Measurements from ENCODE around the gene VSNL1.

VSNL1 gene

DNA sequence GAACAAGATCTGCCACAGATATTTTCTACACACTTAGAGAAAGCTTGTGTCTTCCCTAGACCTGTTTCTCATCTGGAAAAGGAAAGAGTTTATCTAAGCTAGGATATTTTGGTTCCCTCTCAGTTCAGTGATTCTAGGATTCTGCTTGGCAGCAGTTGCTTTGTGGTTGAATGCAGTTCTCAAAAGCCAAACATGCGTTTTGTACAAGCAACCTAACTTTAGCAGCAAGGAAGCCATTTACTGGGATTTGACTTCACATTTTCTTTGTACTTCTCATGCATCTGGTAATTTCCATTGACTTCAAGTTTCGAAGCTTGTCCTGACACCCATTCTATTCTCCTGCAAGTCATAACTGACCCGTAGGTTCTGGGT lies 33.3 kb downstream of the VSNL1 start:
- no peaks in the 10 kb centered on the region for H3K36me3 ChIP-seq (ENCODE audit: control insufficient read depth in 2 of 2, insufficient read depth in 1 of 2, low read length in 2 of 2)
- TF ChIP-seq ZNF629 (tag by site-specific recombination; IDR thresholded peaks at IDR 0.05) (no peak), ZNF146 (tag by site-specific recombination; IDR thresholded peaks at IDR 0.05) (no peak), ZNF341 (tag by site-specific recombination; IDR thresholded peaks at IDR 0.05; ENCODE audit: low read depth) (no peak), ZNF155 (tag by site-specific recombination; IDR thresholded peaks at IDR 0.05) (no peak), ZNF138 (tag by site-specific recombination; IDR thresholded peaks at IDR 0.05; ENCODE audit: borderline replicate concordance) (no peak), REPIN1 (tag by site-specific recombination; IDR thresholded peaks at IDR 0.05; ENCODE audit: low read depth) (no peak), ZNF654 (tag by site-specific recombination; IDR thresholded peaks at IDR 0.05; ENCODE audit: low read depth) (no peak), ZNF76 (tag by site-specific recombination; IDR thresholded peaks at IDR 0.05; ENCODE audit: borderline replicate concordance, low read depth) (no peak), ZNF768 (tag by site-specific recombination; IDR thresholded peaks at IDR 0.05) (no peak)
- TF ChIP-seq, protein P1, sequence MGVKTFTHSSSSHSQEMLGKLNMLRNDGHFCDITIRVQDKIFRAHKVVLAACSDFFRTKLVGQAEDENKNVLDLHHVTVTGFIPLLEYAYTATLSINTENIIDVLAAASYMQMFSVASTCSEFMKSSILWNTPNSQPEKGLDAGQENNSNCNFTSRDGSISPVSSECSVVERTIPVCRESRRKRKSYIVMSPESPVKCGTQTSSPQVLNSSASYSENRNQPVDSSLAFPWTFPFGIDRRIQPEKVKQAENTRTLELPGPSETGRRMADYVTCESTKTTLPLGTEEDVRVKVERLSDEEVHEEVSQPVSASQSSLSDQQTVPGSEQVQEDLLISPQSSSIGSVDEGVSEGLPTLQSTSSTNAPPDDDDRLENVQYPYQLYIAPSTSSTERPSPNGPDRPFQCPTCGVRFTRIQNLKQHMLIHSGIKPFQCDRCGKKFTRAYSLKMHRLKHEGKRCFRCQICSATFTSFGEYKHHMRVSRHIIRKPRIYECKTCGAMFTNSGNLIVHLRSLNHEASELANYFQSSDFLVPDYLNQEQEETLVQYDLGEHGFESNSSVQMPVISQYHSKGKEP (tag by site-specific recombination; IDR thresholded peaks at IDR 0.05), result no peak
- H3K4me3 ChIP-seq (ENCODE audit: low read depth, low read length), result no peak overlapping the region
- no peaks in the 10 kb centered on the region for H3K9me3 ChIP-seq (ENCODE audit: control insufficient read depth, insufficient read depth, low read depth, low read length)
- ChIA-PET CTCF (interaction anchor here (0.6 to 2.2 kb wide), 4 partner anchors 49 to 965 kb away, joined by 3 to 6 read pairs (median 4); no protein-coding TSS in a partner anchor), POLR2A (no interaction called here)
- no peak overlapping the region for H3K27ac ChIP-seq (ENCODE audit: extremely low read depth, low read depth, low read length)
- no peaks in the 10 kb centered on the region for H3K4me1 ChIP-seq (ENCODE audit: control insufficient read depth, insufficient read depth, low read length)

DNA sequence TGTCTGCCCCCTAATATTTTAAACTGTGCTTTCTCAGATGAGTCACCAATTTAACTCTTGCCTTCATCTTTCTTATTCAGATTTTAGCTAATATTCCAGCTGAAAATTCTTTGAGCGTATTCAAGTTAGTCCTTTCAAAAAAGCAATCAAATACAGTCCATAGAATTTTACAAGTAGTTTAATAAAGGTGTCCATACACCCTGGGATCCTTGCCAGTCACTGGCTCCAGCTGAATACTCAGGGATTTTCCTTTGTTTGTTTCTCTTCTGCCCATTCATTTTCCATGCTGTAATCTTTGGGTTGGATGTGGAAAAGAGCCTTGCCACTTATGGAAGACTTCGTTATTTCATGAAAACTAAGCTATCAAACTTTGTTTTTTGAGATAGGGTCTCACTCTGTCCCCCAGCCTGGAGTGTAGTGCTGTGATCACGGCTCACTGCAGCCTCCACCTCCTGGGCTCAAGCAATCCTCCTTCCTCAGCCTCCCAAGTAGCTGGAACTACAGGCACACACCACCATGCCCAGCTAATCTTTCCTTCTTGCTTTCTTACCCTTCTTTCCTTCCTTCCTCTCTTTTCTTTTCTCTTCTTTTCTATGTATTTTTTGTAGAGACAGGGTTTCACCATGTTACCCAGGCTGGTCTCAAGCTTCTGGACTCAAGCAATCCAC lies 34.0 kb downstream of the VSNL1 start:
- TF ChIP-seq ZNF626 (tag by site-specific recombination; IDR thresholded peaks at IDR 0.05) (no peak), WT1 (tag by site-specific recombination; IDR thresholded peaks at IDR 0.05) (no peak), ZNF549 (tag by site-specific recombination; IDR thresholded peaks at IDR 0.05) (no peak), REPIN1 (tag by site-specific recombination; IDR thresholded peaks at IDR 0.05; ENCODE audit: low read depth) (no peak), MYNN (tag by site-specific recombination; IDR thresholded peaks at IDR 0.05; ENCODE audit: borderline replicate concordance) (no peak), ZNF169 (tag by site-specific recombination; IDR thresholded peaks at IDR 0.05) (no peak), ZNF501 (tag by site-specific recombination; IDR thresholded peaks at IDR 0.05) (no peak), ZXDB (tag by site-specific recombination; IDR thresholded peaks at IDR 0.05) (no peak), ZNF510 (tag by site-specific recombination; IDR thresholded peaks at IDR 0.05; ENCODE audit: insufficient replicate concordance) (no peak), ZIC2 (tag by site-specific recombination; IDR thresholded peaks at IDR 0.05) (no peak), ZNF335 (tag by site-specific recombination; conservative IDR thresholded peaks at IDR 0.05) (no peak), ZNF791 (tag by site-specific recombination; IDR thresholded peaks at IDR 0.05) (no peak)
- TF ChIP-seq, protein P2, sequence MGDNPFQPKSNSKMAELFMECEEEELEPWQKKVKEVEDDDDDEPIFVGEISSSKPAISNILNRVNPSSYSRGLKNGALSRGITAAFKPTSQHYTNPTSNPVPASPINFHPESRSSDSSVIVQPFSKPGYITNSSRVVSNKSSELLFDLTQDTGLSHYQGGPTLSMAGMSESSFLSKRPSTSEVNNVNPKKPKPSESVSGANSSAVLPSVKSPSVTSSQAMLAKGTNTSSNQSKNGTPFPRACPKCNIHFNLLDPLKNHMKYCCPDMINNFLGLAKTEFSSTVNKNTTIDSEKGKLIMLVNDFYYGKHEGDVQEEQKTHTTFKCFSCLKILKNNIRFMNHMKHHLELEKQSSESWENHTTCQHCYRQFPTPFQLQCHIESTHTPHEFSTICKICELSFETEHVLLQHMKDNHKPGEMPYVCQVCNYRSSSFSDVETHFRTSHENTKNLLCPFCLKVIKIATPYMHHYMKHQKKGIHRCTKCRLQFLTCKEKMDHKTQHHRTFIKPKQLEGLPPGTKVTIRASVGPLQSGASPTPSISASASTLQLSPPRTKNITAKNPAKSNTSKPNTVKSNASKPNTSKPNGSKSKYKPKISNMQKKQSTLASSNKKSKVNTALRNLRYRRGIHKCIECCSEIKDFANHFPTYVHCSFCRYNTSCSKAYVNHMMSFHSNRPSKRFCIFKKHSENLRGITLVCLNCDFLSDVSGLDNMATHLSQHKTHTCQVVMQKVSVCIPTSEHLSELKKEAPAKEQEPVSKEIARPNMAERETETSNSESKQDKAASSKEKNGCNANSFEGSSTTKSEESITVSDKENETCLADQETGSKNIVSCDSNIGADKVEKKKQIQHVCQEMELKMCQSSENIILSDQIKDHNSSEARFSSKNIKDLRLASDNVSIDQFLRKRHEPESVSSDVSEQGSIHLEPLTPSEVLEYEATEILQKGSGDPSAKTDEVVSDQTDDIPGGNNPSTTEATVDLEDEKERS (tag by site-specific recombination; IDR thresholded peaks at IDR 0.05), result no peak
- TF ChIP-seq, protein P3, sequence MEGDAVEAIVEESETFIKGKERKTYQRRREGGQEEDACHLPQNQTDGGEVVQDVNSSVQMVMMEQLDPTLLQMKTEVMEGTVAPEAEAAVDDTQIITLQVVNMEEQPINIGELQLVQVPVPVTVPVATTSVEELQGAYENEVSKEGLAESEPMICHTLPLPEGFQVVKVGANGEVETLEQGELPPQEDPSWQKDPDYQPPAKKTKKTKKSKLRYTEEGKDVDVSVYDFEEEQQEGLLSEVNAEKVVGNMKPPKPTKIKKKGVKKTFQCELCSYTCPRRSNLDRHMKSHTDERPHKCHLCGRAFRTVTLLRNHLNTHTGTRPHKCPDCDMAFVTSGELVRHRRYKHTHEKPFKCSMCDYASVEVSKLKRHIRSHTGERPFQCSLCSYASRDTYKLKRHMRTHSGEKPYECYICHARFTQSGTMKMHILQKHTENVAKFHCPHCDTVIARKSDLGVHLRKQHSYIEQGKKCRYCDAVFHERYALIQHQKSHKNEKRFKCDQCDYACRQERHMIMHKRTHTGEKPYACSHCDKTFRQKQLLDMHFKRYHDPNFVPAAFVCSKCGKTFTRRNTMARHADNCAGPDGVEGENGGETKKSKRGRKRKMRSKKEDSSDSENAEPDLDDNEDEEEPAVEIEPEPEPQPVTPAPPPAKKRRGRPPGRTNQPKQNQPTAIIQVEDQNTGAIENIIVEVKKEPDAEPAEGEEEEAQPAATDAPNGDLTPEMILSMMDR (tag by site-specific recombination; IDR thresholded peaks at IDR 0.05), result no peak
- TF ChIP-seq, protein P4, sequence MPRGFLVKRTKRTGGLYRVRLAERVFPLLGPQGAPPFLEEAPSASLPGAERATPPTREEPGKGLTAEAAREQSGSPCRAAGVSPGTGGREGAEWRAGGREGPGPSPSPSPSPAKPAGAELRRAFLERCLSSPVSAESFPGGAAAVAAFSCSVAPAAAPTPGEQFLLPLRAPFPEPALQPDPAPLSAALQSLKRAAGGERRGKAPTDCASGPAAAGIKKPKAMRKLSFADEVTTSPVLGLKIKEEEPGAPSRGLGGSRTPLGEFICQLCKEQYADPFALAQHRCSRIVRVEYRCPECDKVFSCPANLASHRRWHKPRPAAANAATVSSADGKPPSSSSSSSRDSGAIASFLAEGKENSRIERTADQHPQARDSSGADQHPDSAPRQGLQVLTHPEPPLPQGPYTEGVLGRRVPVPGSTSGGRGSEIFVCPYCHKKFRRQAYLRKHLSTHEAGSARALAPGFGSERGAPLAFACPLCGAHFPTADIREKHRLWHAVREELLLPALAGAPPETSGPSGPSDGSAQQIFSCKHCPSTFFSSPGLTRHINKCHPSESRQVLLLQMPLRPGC (tag by site-specific recombination; IDR thresholded peaks at IDR 0.05), result no peak
- Histone ChIP-seq H3K9me3 (ENCODE audit: control insufficient read depth, insufficient read depth, low read depth, low read length) (no peaks in the 10 kb centered on the region), H3K36me3 (ENCODE audit: control insufficient read depth in 2 of 2, insufficient read depth in 1 of 2, low read length in 2 of 2) (no peaks in the 10 kb centered on the region), H3K27ac (ENCODE audit: extremely low read depth, low read depth, low read length) (no peak overlapping the region), H3K4me3 (ENCODE audit: low read depth, low read length) (no peak overlapping the region), H3K4me1 (ENCODE audit: control insufficient read depth, insufficient read depth, low read length) (no peaks in the 10 kb centered on the region)
- POLR2A ChIA-PET, result no interaction called here
- CTCF ChIA-PET, result interaction anchor here (2.2 kb wide), 1 partner anchor 104 kb away, joined by 6 read pairs; no protein-coding TSS in a partner anchor

All from HEK293 (cell line).